HG02678 (cell line): ENCODE data around the gene AATK.
"Not testable (repeated sequence)": the region's sequence is repeated elsewhere in the genome, so short reads cannot be mapped to it uniquely, and the experiment has no call there.

Experiments used
- ATAC-seq: cut with Tn5 transposase; IDR thresholded peaks from one replicate; pipeline ENCODE4 v1.9.1; 2021; ENCODE audit warnings: mild to moderate bottlenecking, moderate library complexity; ENCODE audit not compliant: unreplicated experiment

Gene AATK

DNA sequence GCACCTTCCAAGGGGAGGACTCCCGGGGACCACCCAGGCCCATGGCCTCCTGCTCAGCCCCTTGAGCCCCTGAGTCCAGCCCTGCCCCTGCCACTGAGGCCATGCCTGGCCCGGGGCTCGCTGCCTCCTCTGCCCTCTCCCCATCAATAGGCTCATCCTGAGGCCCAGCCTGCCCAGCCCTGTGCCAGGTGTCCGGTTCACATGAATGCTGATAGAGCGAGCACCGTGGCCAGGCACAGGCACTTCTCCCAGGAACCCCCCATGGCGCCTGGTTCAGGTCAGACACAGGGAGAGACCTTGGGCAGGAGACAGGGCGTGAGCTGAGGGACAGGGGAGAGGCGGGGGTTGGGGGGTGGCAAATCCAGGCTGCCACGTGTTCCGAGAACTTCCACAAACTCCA is 3.5 kb downstream of the AATK start:
- no peak for ATAC-seq

DNA sequence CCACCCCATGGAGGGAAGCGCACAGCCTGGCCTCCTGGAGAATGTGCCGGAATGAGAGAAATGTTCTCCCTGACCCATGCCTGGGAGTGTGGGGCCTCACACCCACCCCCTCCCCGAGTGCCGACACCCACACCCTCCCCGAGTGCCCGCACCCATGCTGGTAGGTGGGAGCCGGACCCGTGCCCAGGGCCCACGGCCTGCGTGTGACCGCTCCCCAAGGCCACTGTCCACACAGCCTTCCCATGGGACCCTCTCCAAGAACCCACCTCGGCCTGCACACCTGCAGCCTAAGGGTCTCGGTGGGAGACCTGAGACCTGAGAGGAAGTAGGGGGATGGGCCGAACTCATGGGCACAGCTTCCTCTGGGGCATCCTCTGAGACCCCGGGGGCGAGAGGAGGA is 4.0 kb downstream of the AATK start:
- no peak for ATAC-seq

DNA sequence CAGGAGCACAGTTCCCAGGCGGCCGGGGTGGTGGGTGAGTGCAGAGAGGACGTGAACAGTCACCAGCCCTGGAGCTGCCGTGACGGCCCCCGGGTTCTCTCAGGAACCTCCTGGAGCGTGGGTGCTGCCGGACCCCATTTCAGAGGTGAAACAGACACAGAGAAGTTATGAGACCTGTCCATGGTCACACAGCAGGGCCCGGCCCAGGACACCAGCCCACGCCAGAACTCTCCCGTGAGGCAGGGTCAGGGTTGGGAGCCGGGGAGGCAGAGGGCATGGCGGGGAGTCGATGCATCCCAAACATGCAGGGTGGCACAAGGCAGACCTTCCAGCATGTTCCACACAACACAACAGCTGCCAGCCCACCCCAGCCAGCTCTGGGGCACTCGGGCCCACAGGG is 4.5 kb downstream of the AATK start:
- no peak for ATAC-seq

DNA sequence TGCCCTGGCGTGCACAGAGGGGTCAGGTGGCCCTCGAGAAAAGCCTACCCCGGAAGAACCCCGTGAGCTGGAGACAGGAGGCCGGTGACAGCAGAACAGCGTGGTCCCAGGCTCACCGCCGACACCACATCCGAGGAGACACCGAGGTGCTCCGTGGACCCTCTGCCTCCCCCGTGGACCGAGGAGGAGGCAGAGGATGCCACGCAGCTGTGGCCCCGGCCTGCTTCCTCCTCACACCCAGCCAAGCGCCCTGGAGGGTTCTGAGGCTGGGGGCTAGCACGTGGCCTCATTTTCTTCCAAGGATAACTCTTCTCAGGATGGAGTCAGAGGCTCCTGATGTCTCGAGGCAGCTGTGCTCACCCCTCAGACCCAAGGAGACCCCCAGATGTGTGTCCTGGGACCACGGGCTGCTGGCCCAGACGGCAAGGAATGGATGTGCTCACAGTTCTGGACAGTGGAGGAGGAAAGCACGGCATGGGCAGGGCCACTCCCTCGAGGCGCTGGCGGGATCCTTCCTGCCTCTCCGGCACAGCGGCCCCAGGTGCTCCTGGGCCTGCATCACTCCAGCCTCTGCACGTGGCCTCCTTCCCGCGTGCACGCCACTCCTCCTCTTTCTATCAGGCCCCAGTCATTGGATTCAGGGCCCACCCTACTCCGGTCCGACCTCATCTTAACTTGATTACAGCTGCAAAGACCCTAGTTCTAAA is 5.1 kb downstream of the AATK start:
- ATAC-seq, result no peak

DNA sequence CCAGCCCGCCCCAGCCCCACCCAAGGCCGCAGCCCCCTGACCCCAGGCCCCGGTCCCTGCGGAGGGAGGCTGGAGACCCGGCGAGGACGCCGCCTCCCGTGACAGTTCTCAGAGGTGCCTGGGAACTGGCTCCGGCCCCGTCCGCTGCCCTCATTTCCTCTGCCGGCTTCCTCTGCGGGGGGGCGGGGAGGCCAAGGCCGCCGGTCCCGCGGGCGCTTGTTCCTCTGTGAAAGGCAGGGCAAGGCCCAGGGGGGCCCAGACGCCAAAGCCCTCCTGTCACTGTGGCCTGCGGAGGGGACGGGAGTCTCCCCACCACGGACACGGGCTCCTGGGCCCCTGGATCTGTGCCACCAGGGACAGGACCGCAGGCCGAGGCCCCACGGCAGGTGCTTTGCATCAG is 5.7 kb downstream of the AATK start:
- no peak for ATAC-seq

DNA sequence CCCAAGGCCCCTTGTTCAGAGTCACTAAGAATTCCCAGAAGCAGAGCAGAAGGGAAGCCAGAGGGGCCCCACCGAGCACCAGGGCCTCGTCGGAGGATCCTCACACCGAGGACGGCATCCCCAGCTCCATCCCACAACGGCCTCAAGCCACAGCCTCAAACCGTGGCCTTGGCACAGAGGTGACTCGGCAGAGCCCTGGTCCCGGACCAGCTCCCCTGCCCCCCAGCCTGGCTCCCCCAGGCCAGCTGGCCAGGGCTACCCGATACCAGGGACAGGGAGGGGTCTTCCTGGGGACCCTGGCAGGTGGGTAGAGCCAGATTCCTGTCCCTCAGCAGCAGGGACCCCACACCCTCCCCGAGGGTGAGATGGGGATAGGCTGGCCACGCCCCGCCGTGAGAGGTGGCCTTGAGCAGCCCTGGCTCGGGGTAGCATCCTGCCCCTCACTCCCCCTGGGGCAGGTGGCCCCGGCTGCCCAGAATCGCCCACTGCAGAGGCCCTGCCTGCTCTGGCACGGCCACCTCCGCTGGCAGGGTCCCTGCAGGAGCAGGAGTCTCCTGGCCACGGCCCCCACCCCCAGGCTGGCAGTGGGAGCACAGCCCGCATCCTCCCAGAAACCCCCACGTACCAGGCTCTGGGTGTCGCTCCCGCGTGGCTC is 6.3 kb downstream of the AATK start:
- ATAC-seq, result no peak

DNA sequence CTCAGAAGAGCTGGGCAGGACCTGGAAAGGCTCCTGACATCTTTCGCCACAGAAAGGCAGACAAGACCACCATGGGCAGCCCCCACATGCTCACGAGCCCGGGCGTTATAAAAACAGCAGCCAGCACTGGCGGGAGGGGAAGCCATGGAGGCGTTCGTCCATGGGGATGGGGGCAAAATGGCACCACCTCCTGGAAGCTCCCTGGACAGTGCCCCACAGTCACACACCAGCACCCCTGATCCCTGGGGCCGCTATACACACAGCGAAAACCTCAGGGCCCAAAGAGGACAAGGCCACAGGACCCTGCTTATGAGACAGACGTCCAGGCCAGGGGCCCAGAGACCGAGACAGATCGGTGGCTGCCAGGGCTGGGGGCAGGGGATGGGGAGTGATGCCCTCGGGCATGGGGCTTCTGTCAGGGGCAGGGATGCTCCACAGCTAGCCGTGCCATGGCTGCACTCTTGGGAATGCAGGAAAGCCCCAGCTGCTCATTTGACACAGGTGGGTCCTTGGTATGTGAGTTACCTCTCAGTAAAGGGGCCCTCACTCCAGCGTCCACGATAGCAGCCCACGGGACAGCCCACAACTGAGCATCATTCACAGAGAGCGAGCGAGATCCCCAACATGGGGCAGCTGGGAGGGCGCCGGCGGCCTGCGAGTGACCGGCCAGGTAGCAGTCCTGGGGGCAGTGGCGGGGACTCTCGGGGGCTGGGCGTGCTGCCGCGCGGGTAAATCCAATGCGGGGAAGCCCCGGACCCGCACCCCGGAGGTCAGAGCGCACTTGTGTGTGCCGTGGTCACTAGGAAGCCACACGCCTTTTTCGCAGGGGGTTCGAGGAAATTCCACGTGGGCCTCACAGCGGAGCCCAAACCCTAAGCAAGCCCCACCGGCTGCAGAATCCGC is 7.1 kb downstream of the AATK start:
- no peak for ATAC-seq

DNA sequence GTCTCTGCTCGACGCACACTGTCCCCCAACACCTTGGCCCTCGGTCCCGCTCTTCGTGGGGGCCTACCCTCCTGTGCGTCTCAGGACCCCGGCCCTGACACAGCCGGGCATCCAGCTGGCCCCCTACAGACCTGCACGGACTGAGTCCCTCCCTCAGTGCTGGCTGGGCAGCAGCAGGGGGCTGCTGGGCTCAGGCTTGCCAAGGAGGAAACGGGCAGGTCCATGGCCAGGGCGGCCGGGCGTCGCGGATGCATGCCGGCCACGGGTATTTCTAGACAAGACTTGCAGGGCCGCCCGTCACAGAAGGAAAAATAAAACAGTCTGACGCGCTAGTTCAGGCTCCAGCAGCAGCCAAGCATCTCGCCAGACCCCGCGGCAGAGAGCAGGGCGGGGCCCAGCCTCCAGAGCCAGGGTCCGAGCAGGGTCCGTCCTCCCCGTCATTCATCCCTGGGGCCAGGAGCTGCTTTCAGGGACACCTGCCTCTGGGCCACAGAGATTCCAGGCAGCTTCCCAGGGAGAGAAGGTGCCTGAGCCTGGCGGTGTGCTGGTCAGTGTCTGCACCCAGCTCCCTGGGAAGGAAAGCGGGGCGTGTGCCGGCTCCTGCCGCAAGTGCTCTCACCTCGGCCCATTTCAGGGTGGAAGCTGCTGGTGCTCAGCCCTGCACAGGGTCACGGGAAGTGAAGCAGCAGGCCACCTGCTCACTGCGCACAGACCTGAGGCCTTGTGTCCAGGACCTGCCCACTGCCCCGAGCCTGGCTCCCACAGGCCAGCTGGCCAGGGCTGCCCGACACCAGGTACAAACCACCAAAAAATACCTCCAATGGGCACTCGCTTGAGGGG is 8.0 kb downstream of the AATK start:
- ATAC-seq, result no peak

DNA sequence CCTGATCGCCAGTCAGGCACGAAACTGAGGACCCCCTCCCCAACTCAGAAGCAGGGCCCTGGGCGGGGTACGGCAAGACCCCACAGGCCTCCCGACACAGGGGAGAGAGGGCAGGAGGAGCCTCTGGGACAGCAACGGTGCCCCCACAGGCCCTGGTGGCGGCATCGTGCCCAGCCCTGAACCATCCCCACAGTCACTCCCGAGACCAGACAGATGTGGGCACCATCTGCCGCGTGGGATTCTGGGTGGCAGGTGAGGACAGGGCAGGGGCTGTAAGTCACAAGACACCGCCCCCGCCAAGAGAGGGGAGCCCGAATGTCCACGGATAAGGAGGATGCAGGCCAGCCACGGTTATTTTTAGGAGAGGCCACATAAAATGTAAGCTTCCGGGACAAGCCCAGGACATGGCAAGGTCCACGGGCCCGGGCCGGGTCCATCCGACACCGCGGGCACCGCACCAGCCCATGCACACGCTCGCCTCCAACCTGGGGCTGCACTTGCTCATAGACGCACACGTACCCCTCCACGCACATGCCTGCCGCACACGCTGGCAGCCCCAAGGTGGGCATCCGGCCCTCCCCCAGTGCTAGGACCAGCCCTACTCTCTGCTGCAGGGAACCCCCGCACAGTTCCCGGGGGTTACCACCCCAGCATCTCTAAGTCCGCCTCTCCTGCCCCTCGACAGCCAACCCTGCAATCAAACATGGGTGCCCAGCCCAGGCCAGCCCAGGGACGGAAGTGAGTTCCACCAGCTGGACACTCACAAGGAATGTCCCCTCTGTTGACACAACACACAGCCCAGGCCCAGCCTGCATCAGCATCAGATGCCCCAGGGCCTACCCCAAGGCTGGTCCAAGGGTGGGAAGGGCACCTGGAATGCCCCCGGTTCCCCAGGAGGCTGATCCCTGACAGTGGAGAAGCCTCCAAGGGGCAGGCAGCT is 8.9 kb downstream of the AATK start:
- ATAC-seq, result no peak

DNA sequence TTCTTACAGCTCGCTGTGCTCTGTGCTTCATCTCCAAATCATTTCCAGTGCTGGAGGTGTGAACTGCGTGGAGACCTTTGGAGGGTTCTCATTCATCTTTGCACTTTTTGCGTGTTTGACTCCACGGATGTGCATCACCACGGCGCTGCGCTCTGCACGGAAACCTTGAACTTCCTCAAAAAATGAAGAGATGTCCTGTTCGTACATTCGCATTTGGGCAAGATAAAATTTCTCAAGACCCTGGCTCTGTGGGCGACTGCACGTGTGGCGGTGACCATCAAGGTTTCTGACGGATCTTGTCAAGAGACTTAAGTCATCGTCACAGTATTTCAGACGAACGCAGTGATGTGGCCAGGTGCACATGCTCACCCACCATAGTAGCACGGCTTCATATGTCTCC is 11.1 kb downstream of the AATK start:
- no peak for ATAC-seq

DNA sequence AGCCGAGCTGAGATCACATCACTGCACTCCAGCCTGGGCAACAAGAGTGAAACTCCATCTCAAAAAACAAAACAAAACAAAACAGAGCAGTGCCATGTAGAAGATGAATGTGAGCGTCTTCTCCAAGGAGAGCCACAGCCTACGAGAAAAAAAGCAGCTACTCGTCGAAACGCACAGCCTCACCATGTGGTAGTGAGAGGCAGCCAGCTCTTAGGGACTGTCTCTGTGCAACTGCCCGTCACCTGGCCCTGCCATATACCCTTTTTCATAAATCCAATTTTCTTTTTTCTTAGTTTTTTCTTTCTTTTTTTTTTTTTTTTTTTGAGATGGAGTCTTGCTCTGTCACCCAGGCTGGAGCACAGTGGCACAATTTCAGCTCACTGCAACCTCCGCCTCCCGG is 12.0 kb downstream of the AATK start:
- not testable (repeated sequence) for ATAC-seq

DNA sequence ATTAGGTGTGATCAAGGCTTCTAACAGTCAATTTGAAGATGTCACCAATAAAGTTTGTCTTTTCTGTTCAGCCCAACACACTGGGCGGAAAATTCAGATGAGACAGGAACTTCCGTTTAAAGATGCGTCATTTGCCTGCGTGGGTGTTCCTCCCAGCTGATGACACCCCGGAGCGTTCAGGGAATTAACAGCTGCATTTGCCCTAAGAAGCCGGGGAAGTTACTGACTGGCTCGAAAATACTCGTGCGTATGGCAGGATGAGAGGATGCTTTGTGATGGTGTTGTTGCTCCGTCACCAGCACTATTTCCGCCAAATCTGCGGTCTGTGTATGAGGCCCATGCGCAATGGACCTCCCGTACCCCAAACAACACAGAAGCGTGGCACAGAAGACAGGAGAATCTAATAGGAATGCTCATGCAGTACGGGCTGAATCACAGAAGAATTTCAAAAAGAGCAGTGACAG is 12.6 kb downstream of the AATK start:
- no peak for ATAC-seq

DNA sequence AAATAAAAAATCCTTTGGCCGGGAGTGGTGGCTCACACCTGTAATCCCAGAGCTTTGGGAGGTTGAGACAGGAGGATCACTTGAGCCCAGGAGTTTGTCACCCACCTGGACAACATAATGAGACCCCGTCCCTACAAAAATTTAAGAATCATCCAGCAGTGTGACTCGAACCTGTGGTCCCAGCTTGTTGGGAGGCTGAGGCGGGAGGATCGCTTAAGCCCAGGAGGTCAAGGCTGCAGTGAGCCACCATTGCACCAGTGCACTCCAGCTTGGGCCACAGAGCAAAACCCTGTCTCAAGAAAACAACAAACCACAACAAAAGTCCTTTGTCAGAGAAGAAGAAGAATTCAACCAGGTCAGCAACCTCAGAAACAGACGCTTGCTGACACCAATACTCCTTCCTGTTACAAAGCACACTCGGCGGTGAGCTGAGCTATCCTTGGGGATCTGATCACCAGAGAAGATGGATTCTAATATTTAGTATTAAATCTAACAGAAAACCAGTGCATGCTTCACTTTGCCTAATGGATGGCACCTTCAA is 13.7 kb downstream of the AATK start:
- no peak for ATAC-seq

DNA sequence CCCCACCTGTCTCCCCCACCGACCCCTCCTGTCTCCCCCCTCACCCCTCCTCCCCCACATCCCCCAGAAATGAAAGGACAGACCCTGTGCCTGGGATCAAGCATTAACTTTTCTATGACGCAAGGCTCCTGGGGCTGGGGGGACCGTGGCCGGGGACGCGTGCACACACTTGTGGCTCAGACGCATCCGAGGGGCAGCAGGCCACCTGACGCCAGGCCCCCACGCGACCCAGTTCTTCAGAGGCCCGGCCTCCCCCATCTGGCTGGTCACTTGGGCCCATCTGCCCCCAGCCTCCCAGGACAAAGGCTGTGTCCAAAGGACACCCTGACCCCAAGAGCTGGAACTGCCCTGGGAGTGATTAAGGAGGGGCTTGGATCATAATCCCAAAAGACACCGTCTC is 14.7 kb downstream of the AATK start:
- ATAC-seq, result no peak

DNA sequence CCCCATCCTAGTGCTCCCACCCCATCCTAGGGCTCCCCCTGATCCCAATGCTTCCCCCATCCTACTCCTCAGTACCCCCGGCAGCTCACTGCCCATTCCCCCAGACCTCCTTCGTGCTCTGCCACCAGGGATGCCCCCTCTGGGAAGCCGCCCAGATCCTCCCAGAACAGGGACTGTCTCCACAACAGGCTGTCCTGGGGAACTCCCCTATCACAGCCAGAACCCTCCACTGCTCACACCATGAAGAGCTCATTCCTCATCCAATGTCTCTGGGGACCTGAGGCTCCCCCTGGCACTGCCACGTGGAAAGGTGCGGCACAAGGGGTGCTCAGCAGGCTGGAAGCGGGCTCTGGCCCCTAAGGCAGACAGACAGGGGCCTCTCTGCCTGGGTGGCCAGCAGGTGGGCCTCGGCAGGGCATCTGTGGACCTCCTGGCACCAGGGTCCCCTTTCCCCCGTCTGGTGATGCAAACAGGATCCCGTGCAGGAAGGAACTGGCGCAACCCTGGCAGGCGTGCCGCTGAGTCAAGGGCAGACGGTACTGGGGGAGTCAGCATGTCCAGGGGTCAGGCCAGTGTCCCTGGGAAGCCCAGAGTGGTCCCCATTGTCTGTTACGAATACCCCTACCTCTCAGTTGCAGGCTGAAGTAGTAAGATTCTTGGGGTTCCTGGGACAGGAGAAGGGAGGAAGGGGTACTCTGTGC is 15.5 kb downstream of the AATK start:
- no peak for ATAC-seq

DNA sequence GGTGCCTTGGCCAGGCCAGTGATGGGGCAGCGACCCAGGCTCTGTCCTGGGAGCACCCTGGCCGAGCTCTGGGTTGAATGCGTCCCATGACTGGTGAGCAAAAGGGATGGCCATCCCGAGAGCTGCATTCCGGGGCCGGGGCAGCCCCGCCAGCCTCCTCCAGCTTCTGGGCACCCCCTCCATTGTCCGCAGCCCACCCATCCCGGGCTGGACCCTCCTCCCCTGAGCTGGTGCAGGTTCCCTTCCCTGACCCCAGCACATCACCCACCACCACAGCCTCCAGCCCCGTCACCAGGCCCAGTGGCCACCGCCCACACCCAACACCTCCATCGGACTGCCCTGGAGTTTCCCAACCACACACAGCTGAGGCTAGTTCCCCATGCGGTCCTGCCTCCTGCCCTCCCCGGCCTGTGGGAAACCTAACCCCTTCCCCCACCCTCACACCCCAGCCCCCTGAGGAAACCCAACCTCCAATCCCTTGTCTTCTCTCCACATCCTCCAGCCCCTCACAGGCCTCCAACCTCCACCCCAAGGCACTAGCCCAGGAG is 17.0 kb downstream of the AATK start:
- no peak for ATAC-seq

DNA sequence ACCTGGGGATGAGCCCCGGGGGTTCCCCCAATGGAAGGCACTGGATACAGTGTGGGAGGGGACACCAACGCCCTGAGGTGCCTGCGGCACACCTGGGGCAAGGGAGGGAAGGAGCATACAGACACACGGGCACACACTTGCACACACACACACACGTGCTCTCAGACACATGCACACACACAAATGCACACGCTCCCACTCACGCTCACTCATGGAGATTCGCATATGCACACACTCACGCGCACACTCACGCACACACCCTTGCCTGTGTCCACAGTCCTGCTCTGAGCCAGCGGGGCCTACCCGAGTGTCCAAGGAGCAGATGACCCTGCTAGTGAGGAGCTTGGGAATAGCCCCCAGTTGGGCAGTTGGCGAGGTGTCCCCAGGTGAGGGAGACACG is 17.4 kb downstream of the AATK start:
- ATAC-seq, result no peak

DNA sequence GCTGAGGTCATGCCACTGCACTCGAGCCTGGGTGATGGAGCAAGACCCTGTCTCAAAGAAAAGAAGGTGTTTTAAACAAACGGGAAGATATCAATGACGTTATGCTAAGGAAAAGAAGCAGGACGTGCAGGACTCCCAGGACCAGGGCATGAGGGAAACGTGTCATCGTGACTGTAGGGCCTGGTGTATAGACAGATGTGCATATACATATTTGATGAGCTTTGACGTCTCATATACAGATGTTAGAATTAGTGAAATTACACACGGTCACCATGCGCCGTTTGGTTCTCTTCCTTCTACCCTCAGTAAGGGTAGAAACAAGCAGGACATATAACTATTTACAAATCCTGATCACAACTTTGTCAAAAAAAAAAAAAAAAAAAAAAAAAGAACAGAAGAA is 18.3 kb downstream of the AATK start:
- ATAC-seq, result no peak

DNA sequence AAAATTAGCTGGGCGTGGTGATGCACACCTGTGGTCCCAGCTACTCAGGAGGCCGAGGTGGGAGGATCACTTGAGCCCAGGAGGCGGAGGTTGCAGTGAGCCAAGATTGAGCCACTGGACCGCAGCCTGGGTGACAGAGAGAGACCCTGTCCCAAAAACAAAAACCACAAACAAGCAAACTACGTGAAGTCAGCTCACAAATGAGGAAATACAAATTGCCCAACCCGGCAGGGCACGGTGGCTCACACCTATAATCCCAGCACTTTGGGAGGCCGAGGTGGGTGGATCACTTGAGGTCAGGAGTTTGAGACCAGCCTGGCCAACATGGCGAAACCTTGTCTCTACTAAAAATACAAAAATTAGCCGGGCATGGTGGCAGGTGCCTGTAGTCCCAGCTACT is 19.8 kb downstream of the AATK start:
- ATAC-seq, result not testable (repeated sequence)
